Activated naive CD4-positive, alpha-beta T cell treated with anti-CD3 and anti-CD28 coated beads, Interleukin-2, amount 10 ng/mL, durations not matched to agents 7 days and 5 days (primary cell): ENCODE measurements around the gene ZNF862.
A peak's percentile ranks its signal among the peaks of the same experiment; 100 is the strongest.

Experiments used
- CTCF ChIA-PET: fragments of 350-600 bp; sonication (Branson Sonifier 250); formaldehyde crosslinking; loops from one replicate; lab custom pipeline; 2021; ENCODE audit warnings: antibody characterized with exemption; lab: Charles Lee
- DNase-seq: peaks from one replicate; pipeline ENCODE4 v3.0.0-alpha.2; 2020
- H3K27ac Mint-ChIP-seq: one replicate; pipeline ENCODE4 v1.8.0; 2021; ENCODE audit warnings: mild to moderate bottlenecking, moderate library complexity, mixed read lengths
- H3K27me3 Mint-ChIP-seq: one replicate; pipeline ENCODE4 v1.8.0; 2021; ENCODE audit warnings: mild to moderate bottlenecking, mixed read lengths
- H3K36me3 Mint-ChIP-seq: one replicate; pipeline ENCODE4 v1.8.0; 2021; ENCODE audit warnings: mixed read lengths
- H3K4me1 Mint-ChIP-seq: one replicate; pipeline ENCODE4 v1.8.0; 2021; ENCODE audit warnings: mixed read lengths
- H3K4me3 Mint-ChIP-seq: one replicate; pipeline ENCODE4 v1.8.0; 2021; ENCODE audit warnings: mild to moderate bottlenecking, moderate library complexity, mixed read lengths
- H3K9me3 Mint-ChIP-seq: one replicate; pipeline ENCODE4 v1.8.0; 2021; ENCODE audit warnings: mixed read lengths

Gene ZNF862

GRCh38 chr7:149873074-149873969 lies 35.1 kb downstream of the ZNF862 start, which contains the start of gene ATP6V0E2:
Gene ATP6V0E2 (plus strand): TSS chr7:149873969. CDS start chr7:149874066, 97 bp downstream.
- Mint-ChIP-seq H3K9me3 (no peaks in the 10 kb centered on the region), H3K36me3 (peaks cover 37% of the 10 kb centered on the region), H3K27me3 (no peaks in the 10 kb centered on the region), H3K4me3 (peak within 1 kb of the TSS; percentile 78), H3K4me1 (peaks cover 83% of the 10 kb centered on the region), H3K27ac (peak within 1 kb of the TSS; percentile 87)
- peak; percentile 96 for DNase-seq
- CTCF ChIA-PET: no interaction called here

- H3K27me3 Mint-ChIP-seq: no peaks in the 10 kb centered on the region
- CTCF ChIA-PET: interaction anchor here (1.4 to 1.6 kb wide), 2 partner anchors 9 to 12 kb away, joined by 4 to 9 read pairs; no protein-coding TSS in a partner anchor
- no peak for DNase-seq
- H3K4me3 Mint-ChIP-seq: peak overlapping the region; percentile 78
- H3K36me3 Mint-ChIP-seq: peaks cover 32% of the 10 kb centered on the region
- H3K4me1 Mint-ChIP-seq: peaks cover 75% of the 10 kb centered on the region
- no peaks in the 10 kb centered on the region for H3K9me3 Mint-ChIP-seq
- H3K27ac Mint-ChIP-seq: peak overlapping the region; percentile 87
These were observed 35.9 kb downstream of the ZNF862 start for GRCh38 chr7:149873970-149874643.

- DNase-seq: no peak
- CTCF ChIA-PET: interaction anchor here (0.7 to 1.6 kb wide), 3 partner anchors 8 to 13 kb away, joined by 3 to 9 read pairs (median 4); no protein-coding TSS in a partner anchor
- Mint-ChIP-seq H3K4me1 (peaks cover 70% of the 10 kb centered on the region), H3K9me3 (no peaks in the 10 kb centered on the region), H3K4me3 (peak overlapping the region; percentile 78), H3K27me3 (no peaks in the 10 kb centered on the region), H3K27ac (peak overlapping the region; percentile 71), H3K36me3 (peaks cover 32% of the 10 kb centered on the region)
These were observed 36.5 kb downstream of the ZNF862 start for GRCh38 chr7:149874644-149875028.

DNA sequence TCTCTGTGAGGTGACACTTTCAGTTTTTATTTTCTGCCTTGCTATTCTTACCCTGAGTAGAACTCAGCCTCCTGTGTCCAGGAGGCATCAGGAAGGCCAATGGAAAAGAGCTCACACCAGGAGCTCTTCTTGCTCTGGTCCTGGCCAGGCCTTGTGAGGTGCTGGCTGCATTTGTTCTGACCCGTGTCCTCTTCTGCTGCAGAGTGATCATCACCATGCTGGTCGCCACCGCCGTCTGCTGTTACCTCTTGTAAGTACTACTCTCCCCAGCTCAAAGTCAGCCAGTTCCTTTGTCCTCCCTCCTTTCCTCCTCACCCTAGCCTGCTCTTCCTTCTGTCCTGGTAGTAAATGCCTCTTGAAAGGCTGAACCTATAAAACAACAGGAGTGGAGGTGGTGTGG lies 37.2 kb downstream of the ZNF862 start:
- H3K36me3 Mint-ChIP-seq: peaks cover 29% of the 10 kb centered on the region
- no peaks in the 10 kb centered on the region for H3K27me3 Mint-ChIP-seq
- peak overlapping the region; percentile 71 for H3K27ac Mint-ChIP-seq
- peaks cover 62% of the 10 kb centered on the region for H3K4me1 Mint-ChIP-seq
- CTCF ChIA-PET: interaction anchor here (1.4 to 1.6 kb wide), 2 partner anchors 8 to 14 kb away, joined by 4 to 9 read pairs; no protein-coding TSS in a partner anchor
- peak overlapping the region; percentile 78 for H3K4me3 Mint-ChIP-seq
- H3K9me3 Mint-ChIP-seq: no peaks in the 10 kb centered on the region
- DNase-seq: no peak

DNA sequence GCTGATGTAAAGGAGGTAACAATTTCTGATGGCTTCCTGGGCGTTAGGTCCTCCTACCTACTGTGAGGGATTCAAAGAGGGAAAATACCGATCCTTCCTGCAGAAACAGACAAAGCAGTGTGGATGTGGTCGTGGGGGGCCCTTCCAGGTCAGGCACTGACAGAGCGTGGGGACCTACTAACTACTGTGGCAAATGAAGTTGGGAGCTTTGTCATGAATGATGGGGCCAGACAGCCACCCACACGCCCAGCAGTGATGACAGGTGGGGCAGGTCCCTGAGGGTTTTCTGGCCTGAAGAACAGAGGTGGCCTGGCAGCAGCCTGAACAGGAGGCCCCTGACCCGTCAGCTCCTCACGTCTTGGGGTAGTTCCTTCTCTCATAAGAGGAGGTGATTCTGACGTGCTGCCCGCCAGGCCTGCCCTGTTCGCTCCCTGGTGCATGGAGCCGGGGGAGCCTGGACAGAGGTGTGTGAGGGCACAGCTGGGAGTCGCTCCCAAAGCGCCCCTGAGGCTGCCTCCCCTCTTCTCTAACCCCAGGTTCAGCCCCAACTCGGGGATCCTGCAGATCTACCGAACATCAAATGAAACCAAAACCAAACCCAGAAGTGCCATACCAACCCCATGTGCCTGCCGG lies 39.8 kb downstream of the ZNF862 start:
- no peak for DNase-seq
- Mint-ChIP-seq H3K9me3 (no peaks in the 10 kb centered on the region), H3K36me3 (peaks cover 30% of the 10 kb centered on the region), H3K4me3 (no peak overlapping the region), H3K4me1 (peaks cover 42% of the 10 kb centered on the region), H3K27me3 (no peaks in the 10 kb centered on the region), H3K27ac (no peak overlapping the region)
- CTCF ChIA-PET: no interaction called here

DNA sequence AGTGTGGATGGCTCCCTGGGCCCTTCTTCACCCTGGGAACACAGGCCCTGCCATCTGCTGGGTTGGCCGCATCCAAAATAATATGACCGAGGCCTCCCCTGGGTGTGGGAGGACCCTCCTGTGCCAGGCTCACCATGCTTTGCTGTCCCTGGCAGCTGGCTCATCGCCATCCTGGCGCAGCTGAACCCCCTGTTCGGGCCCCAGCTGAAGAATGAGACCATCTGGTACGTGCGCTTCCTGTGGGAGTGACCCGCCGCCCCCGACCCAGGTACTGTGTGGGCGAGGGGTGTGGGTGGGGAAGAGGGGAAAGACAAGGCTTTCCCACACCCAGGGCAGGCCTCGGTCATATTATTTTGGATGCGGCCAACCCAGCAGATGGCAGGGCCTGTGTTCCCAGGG lies 40.3 kb downstream of the ZNF862 start:
- H3K27ac Mint-ChIP-seq: no peak overlapping the region
- H3K36me3 Mint-ChIP-seq: peaks cover 30% of the 10 kb centered on the region
- no peak overlapping the region for H3K4me3 Mint-ChIP-seq
- DNase-seq: no peak
- H3K9me3 Mint-ChIP-seq: no peaks in the 10 kb centered on the region
- H3K4me1 Mint-ChIP-seq: peaks cover 47% of the 10 kb centered on the region
- CTCF ChIA-PET: no interaction called here
- H3K27me3 Mint-ChIP-seq: no peaks in the 10 kb centered on the region

- Mint-ChIP-seq H3K27me3 (no peaks in the 10 kb centered on the region), H3K36me3 (peaks cover 30% of the 10 kb centered on the region), H3K9me3 (no peaks in the 10 kb centered on the region), H3K27ac (no peak overlapping the region), H3K4me1 (peaks cover 47% of the 10 kb centered on the region), H3K4me3 (no peak overlapping the region)
- DNase-seq: no peak
- CTCF ChIA-PET: no interaction called here
These were observed 41.1 kb downstream of the ZNF862 start for GRCh38 chr7:149879271-149879743.

DNA sequence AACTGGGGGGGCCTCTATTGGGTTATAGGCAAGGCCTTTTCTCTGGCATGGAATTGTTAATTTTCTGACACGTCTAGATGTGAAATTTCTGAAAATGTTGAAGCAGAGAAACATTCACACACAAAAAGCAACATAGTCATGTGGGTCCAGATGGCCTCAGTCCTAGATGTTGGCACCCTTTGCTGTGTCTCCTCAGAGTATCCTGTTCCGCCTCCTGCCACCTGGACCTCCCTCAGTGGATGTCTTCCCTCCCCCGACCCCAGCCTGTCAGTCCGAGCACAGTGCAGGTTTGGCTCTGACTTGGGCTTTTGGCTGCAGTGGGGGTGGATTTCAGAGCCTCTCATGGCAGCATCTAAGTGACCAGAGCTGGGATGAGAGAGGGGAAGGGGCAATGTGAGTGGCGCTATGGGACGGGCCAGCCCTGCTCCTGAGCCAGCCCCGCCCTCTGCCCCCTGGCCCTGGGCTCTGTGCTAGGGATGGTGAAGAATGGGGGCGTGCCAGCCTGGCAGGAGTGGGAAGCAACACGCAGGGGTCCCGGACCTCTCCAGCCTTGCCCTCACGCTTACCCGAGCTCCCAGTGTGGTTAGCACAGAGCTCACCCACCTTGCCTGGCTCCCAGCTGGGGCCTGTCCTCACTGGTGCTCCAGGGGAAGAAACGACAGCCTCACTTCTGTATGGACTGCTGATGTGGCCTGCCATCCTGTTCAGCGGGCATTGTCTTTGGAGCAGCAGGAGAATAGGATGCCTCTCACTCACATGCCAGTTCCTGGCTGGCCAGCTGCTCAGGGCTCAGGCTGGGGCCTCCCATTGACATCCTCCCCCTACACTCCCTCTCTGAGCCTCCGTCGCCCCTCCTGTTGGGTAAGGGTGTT lies 41.8 kb downstream of the ZNF862 start:
- Mint-ChIP-seq H3K4me3 (no peak overlapping the region), H3K27ac (no peak overlapping the region)
- CTCF ChIA-PET: no interaction called here

GRCh38 chr7:149880638-149881311 lies 42.6 kb downstream of the ZNF862 start:
- no peak for DNase-seq
- CTCF ChIA-PET: interaction anchor here (3.0 kb wide), 1 partner anchor 73 kb away, joined by 10 read pairs; no protein-coding TSS in a partner anchor
- no peaks in the 10 kb centered on the region for H3K27me3 Mint-ChIP-seq
- H3K27ac Mint-ChIP-seq: no peak overlapping the region
- no peaks in the 10 kb centered on the region for H3K9me3 Mint-ChIP-seq
- H3K36me3 Mint-ChIP-seq: peaks cover 20% of the 10 kb centered on the region
- H3K4me1 Mint-ChIP-seq: peaks cover 32% of the 10 kb centered on the region
- no peak overlapping the region for H3K4me3 Mint-ChIP-seq

More for the DNA sequence above, 41.8 kb downstream of the ZNF862 start:
- Mint-ChIP-seq H3K4me1 (peaks cover 40% of the 10 kb centered on the region), H3K9me3 (no peaks in the 10 kb centered on the region), H3K36me3 (peaks cover 28% of the 10 kb centered on the region), H3K27me3 (no peaks in the 10 kb centered on the region)
- no peak for DNase-seq

- CTCF ChIA-PET: interaction anchor here (3.0 kb wide), 1 partner anchor 74 kb away, joined by 10 read pairs; no protein-coding TSS in a partner anchor
- no peak for DNase-seq
- peaks cover 26% of the 10 kb centered on the region for H3K4me1 Mint-ChIP-seq
- H3K27me3 Mint-ChIP-seq: no peaks in the 10 kb centered on the region
- no peaks in the 10 kb centered on the region for H3K9me3 Mint-ChIP-seq
- peaks cover 20% of the 10 kb centered on the region for H3K36me3 Mint-ChIP-seq
- H3K27ac Mint-ChIP-seq: no peak overlapping the region
- no peak overlapping the region for H3K4me3 Mint-ChIP-seq
These were observed 43.4 kb downstream of the ZNF862 start for GRCh38 chr7:149881328-149882247.

- Mint-ChIP-seq H3K9me3 (no peaks in the 10 kb centered on the region), H3K27me3 (no peaks in the 10 kb centered on the region), H3K4me3 (no peak overlapping the region), H3K4me1 (peaks cover 19% of the 10 kb centered on the region), H3K36me3 (peaks cover 17% of the 10 kb centered on the region), H3K27ac (no peak overlapping the region)
- CTCF ChIA-PET: interaction anchor here (1.5 to 3.9 kb wide), 6 partner anchors 7 to 75 kb away, joined by 6 to 31 read pairs (median 10); no protein-coding TSS in a partner anchor
- no peak for DNase-seq
These were observed 44.3 kb downstream of the ZNF862 start for GRCh38 chr7:149882248-149883047.
